SK-N-SH treated with all-trans-retinoic acid at 6 μM for 48 hours (cell line): Measurements from ENCODE around the gene QSOX2.

ENCODE experiments used
- ATAC-seq: fragments of 200-7000 bp; cut with Tn5 transposase; 3 replicates; pipeline ENCODE4 v1.9.1; 2020; ENCODE audit warnings: mild to moderate bottlenecking, moderate library complexity
- ARNTL ChIP-seq: fragments of 450-650 bp; formaldehyde crosslinking; IDR thresholded peaks from 2 replicates; pipeline ENCODE4 v1.5.0; 2020; ENCODE audit warnings: low read depth, mild to moderate bottlenecking, moderate library complexity, borderline replicate concordance
- BACH2 ChIP-seq: fragments of 250-450 bp; sonication (Bioruptor Pico); IDR thresholded peaks from 2 replicates; pipeline ENCODE4 v1.9.0; 2021; ENCODE audit warnings: mild to moderate bottlenecking, borderline replicate concordance
- CREB5 ChIP-seq: fragments of 250-450 bp; sonication (Bioruptor Pico); IDR thresholded peaks from 2 replicates; pipeline ENCODE4 v1.5.1; 2020; ENCODE audit warnings: low read depth, mild to moderate bottlenecking, moderate library complexity
- CSDC2 ChIP-seq: fragments of 250-450 bp; sonication (Bioruptor Pico); IDR thresholded peaks from 2 replicates; pipeline ENCODE4 v1.5.0; 2020; ENCODE audit warnings: mild to moderate bottlenecking, moderate library complexity
- CSRNP3 ChIP-seq: fragments of 250-450 bp; sonication (Bioruptor Pico); IDR thresholded peaks from 2 replicates; pipeline ENCODE4 v1.5.1; 2021; ENCODE audit warnings: mild to moderate bottlenecking, moderate library complexity
- ESRRG ChIP-seq: fragments of 250-450 bp; sonication (Bioruptor Pico); IDR thresholded peaks from 2 replicates; pipeline ENCODE4 v1.6.1; 2021; ENCODE audit warnings: mild to moderate bottlenecking
- GLIS3 ChIP-seq: fragments of 250-450 bp; sonication (Bioruptor Pico); IDR thresholded peaks from 2 replicates; pipeline ENCODE4 v1.5.0; 2020; ENCODE audit warnings: mild to moderate bottlenecking, moderate library complexity
- OSR1 ChIP-seq: fragments of 250-450 bp; sonication (Bioruptor Pico); IDR thresholded peaks from 2 replicates; pipeline ENCODE4 v1.8.0; 2022; ENCODE audit warnings: moderate library complexity, mild to moderate bottlenecking, inconsistent platforms
- RARB ChIP-seq: fragments of 250-450 bp; sonication (Bioruptor Pico); IDR thresholded peaks from 2 replicates; pipeline ENCODE4 v1.8.0; 2021; ENCODE audit warnings: mild to moderate bottlenecking, moderate library complexity
- SNAI2 ChIP-seq: fragments of 250-450 bp; sonication (Bioruptor Pico); IDR thresholded peaks from 2 replicates; pipeline ENCODE4 v1.5.0; 2020; ENCODE audit warnings: mild to moderate bottlenecking, moderate library complexity
- TCF4 ChIP-seq: fragments of 250-450 bp; sonication (Bioruptor Pico); IDR thresholded peaks from 2 replicates; pipeline ENCODE4 v1.8.0; 2021; ENCODE audit warnings: mild to moderate bottlenecking, moderate library complexity, borderline replicate concordance
- TOX ChIP-seq: fragments of 250-450 bp; sonication (Bioruptor Pico); IDR thresholded peaks from 2 replicates; pipeline ENCODE4 v1.8.0; 2021; ENCODE audit warnings: mild to moderate bottlenecking, moderate library complexity, borderline replicate concordance
- TSHZ2 ChIP-seq: fragments of 250-450 bp; sonication (Bioruptor Pico); IDR thresholded peaks from 2 replicates; pipeline ENCODE4 v1.5.0; 2020; ENCODE audit warnings: mild to moderate bottlenecking, moderate library complexity
- ZC3H10 ChIP-seq: fragments of 250-450 bp; sonication (Bioruptor Pico); IDR thresholded peaks from 2 replicates; pipeline ENCODE4 v1.5.1; 2021; ENCODE audit warnings: mild to moderate bottlenecking, moderate library complexity
- ZFP3 ChIP-seq: fragments of 250-450 bp; sonication (Bioruptor Pico); IDR thresholded peaks from 2 replicates; pipeline ENCODE4 v1.5.0; 2020; ENCODE audit warnings: mild to moderate bottlenecking, moderate library complexity
- ZFP30 ChIP-seq: fragments of 450-650 bp; formaldehyde crosslinking; IDR thresholded peaks from 2 replicates; pipeline ENCODE4 v1.5.0; 2022; ENCODE audit warnings: mild to moderate bottlenecking, moderate library complexity
- ZNF565 ChIP-seq: fragments of 450-650 bp; formaldehyde crosslinking; conservative IDR thresholded peaks from 2 replicates; pipeline ENCODE4 v1.5.0; 2020; ENCODE audit warnings: low read depth, mild to moderate bottlenecking, moderate library complexity
- ZNF70 ChIP-seq: fragments of 450-650 bp; formaldehyde crosslinking; IDR thresholded peaks from 2 replicates; pipeline ENCODE4 v1.5.0; 2020; ENCODE audit warnings: mild to moderate bottlenecking, moderate library complexity
- ZNF8 ChIP-seq: fragments of 450-650 bp; formaldehyde crosslinking; IDR thresholded peaks from 2 replicates; pipeline ENCODE4 v1.5.0; 2020; ENCODE audit warnings: mild to moderate bottlenecking, moderate library complexity
- TF ChIP-seq, protein P1 (sequence below): fragments of 250-450 bp; sonication (Bioruptor Pico); IDR thresholded peaks from 2 replicates; pipeline ENCODE4 v1.8.0; 2021; ENCODE audit warnings: low read depth, mild to moderate bottlenecking, moderate library complexity, borderline replicate concordance

Gene QSOX2

GRCh38 chr9:136203408-136204144 is 42.0 kb downstream of the QSOX2 start:
- no peak; the same call in 2 of the 3 replicates for ATAC-seq
- no peak for TF ChIP-seq TCF4 (CRISPR knock-in tag)
- no peak for TF ChIP-seq BACH2 (CRISPR knock-in tag)
- TF ChIP-seq CSDC2 (CRISPR knock-in tag) = no peak
- no peak for TF ChIP-seq TSHZ2 (CRISPR knock-in tag)
- no peak for TF ChIP-seq TOX (CRISPR knock-in tag)
- TF ChIP-seq, all 23 proteins: peak for 0

DNA sequence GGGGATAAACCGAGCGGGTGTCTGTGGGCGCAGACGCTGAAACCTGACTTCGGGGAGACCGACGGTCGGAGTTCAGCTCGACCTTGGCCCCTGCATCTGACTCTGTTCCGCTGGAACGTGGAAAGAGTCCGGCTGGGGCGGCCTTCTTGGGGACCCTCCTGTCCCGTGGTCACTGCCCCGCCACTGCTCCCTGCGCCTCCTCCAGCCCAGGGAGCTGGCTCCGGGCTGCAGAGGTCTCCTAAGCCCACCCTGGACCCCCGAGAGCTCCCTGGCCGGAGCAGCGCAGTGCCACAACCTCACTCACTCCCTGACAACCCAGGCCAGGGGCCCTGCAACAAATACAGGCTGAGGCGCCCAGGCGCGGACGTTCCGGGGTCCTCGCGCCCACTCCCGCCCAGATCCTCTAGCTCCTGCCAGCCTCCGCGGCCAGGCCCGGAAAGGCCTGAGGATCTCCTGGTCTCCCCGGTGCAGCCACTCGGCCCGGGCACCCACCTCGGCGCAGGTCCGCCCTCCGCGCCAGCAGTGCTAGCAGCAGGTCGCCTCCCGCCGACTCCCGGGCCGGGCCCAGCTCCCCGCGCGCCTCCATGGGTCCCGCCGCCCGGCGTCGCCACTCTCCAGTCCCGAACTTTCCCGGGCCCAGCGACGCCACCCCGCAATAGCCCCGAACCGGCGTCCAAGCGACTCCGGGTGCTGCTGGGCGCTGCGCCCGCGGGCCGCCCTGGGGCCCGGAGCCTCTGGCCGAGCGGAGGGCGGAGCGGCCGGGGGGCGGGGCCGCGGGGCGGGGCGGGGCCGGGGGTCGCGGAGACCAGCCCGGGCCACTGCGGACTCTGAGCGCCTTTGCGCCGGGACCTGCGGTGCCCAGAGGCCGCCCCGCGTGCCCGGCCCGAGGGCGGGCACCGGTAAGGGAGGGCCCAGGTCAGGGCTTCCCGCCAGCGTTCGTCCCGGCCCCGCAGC is 42.9 kb downstream of the QSOX2 start:
- no peak for ATAC-seq
- TF ChIP-seq ZFP30 (CRISPR knock-in tag) (no peak), CREB5 (no peak), ZC3H10 (CRISPR knock-in tag) (no peak), CSRNP3 (CRISPR knock-in tag) (no peak)

DNA sequence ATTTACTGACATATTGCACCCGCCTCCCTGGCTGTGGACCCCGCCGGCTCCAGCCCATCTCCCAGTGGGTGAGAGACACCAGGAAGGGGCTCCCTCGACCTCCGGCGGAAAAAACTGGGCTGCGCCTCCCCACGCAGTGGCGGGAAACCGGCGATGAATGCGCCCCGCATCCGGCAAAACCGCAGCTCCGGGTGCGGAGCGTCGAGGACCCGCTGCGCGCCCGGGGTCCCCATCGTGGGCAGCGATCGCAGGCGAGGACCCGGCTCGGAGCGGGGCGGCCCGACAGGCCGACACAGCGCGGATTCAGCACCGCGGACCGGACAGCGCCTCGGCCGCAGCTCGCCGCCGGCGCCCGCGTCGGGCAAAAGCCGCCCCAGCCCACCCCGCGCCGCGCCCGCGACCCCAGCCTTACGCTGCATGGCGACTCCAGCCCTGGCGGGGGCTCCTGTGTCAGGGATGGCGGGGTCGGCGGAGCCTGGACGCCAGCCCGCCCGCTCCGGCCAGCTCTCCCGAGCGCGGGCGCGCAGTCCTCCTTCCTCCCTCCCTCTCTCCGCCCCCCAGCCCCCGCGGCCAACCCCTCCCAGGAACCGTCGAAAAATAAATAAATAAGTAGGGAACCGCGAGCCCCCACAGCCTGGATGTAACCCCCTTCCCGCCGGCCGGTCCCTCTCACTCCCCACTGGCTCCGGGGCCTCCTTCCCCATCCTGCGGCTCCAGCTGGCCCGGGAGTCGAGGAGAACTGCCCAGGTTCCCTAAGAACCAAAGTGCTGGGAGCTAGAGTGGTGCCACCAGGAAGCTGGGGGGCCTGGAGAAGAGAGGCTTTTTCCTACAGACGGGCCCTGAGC is 43.8 kb downstream of the QSOX2 start:
- ATAC-seq = peak; percentile 67
- no peak for TF ChIP-seq CSDC2 (CRISPR knock-in tag)
- TF ChIP-seq CREB5 = no peak
- no peak for TF ChIP-seq ZNF565
- no peak for TF ChIP-seq ZFP3 (CRISPR knock-in tag)
- TF ChIP-seq OSR1 (CRISPR knock-in tag) = no peak
- TF ChIP-seq ZNF70 (CRISPR knock-in tag) = no peak
- TF ChIP-seq SNAI2 = no peak
- no peak for TF ChIP-seq TOX (CRISPR knock-in tag)
- no peak for TF ChIP-seq GLIS3 (CRISPR knock-in tag)
- no peak for TF ChIP-seq CSRNP3 (CRISPR knock-in tag)
- TF ChIP-seq ESRRG (CRISPR knock-in tag) = no peak
- TF ChIP-seq ARNTL = no peak
- TF ChIP-seq RARB (CRISPR knock-in tag) = no peak
- TF ChIP-seq ZNF8 = no peak
- TF ChIP-seq, protein P1, sequence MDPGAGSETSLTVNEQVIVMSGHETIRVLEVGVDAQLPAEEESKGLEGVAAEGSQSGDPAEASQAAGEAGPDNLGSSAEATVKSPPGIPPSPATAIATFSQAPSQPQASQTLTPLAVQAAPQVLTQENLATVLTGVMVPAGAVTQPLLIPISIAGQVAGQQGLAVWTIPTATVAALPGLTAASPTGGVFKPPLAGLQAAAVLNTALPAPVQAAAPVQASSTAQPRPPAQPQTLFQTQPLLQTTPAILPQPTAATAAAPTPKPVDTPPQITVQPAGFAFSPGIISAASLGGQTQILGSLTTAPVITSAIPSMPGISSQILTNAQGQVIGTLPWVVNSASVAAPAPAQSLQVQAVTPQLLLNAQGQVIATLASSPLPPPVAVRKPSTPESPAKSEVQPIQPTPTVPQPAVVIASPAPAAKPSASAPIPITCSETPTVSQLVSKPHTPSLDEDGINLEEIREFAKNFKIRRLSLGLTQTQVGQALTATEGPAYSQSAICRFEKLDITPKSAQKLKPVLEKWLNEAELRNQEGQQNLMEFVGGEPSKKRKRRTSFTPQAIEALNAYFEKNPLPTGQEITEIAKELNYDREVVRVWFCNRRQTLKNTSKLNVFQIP (CRISPR knock-in tag) = no peak
